Osteoblast (primary cell): ENCODE results near the gene BIK. TPM values are rescaled to one million over a fixed set of nuclear protein-coding genes. Genes with fewer than 3 reads are reported as not detected.

Source experiments
- DNase-seq: peaks from one replicate; pipeline ENCODE4 v3.0.0; 2011; ENCODE audit warnings: low spot score, mixed read lengths; ENCODE audit not compliant: insufficient read length; ENCODE audit errors: missing footprints
- H2AFZ ChIP-seq: 2 replicates; pipeline ENCODE4 v1.6.0; 2011; ENCODE audit warnings: mild to moderate bottlenecking, low read length
- H3K27ac ChIP-seq: 2 replicates; pipeline ENCODE4 v1.5.1; 2011; ENCODE audit warnings: mild to moderate bottlenecking, low read depth, low read length, moderate library complexity
- H3K27me3 ChIP-seq: 2 replicates; pipeline ENCODE4 v1.6.0; 2012; ENCODE audit warnings: mild to moderate bottlenecking, control low read depth, inconsistent platforms, low read length, moderate library complexity; ENCODE audit not compliant: insufficient read depth
- H3K36me3 ChIP-seq: 2 replicates; pipeline ENCODE4 v1.5.1; 2011; ENCODE audit warnings: mild to moderate bottlenecking, low read length, control low read depth, moderate library complexity; ENCODE audit not compliant: insufficient read depth
- H3K4me1 ChIP-seq: 2 replicates; pipeline ENCODE4 v1.5.1; 2011; ENCODE audit warnings: mild to moderate bottlenecking, low read length, control low read depth, moderate library complexity; ENCODE audit not compliant: insufficient read depth
- H3K4me2 ChIP-seq: 2 replicates; pipeline ENCODE4 v1.6.0; 2011; ENCODE audit warnings: mild to moderate bottlenecking, low read length; ENCODE audit not compliant: insufficient read depth
- H3K4me3 ChIP-seq: fragments of 200-600 bp; sonication (generic); 3 replicates; pipeline ENCODE4 v1.5.1; 2012; ENCODE audit warnings: mild to moderate bottlenecking, low read length, inconsistent platforms; ENCODE audit not compliant: insufficient read depth
- H3K79me2 ChIP-seq: 2 replicates; pipeline ENCODE4 v1.6.0; 2012; ENCODE audit warnings: mild to moderate bottlenecking, low read length, control low read depth, inconsistent platforms; ENCODE audit not compliant: insufficient read depth
- H3K9me3 ChIP-seq: 2 replicates; pipeline ENCODE4 v1.5.1; 2011; ENCODE audit warnings: low read depth, low read length, control low read depth
- H4K20me1 ChIP-seq: 2 replicates; pipeline ENCODE4 v1.6.0; 2012; ENCODE audit warnings: mild to moderate bottlenecking, low read length, control low read depth; ENCODE audit not compliant: insufficient read depth
- CTCF ChIP-seq: IDR thresholded peaks from 2 replicates; pipeline ENCODE4 v1.5.1; 2011; ENCODE audit warnings: mild to moderate bottlenecking, low read depth, low read length, moderate library complexity; ENCODE audit errors: extremely low read depth
- total RNA-seq: library from RNA; depleted of rRNA; stranded (reverse); fragments of >200 nt; gene quantifications from 2 replicates; pipeline ENCODE4 v1.2.3, GENCODE V29; 2012

Gene BIK
- total RNA-seq, 1 donor = not detected

GRCh38 chr22:43166132-43166930 is 55.8 kb downstream of the BIK start:
- H4K20me1 ChIP-seq = peaks cover 7% of the 10 kb centered on the region
- DNase-seq = peak; percentile 66
- H3K36me3 ChIP-seq = peaks cover 12% of the 10 kb centered on the region
- no peak overlapping the region for H3K4me2 ChIP-seq
- no peak overlapping the region for H3K27ac ChIP-seq
- TF ChIP-seq CTCF = no peak
- no peaks in the 10 kb centered on the region for H3K79me2 ChIP-seq
- H3K4me3 ChIP-seq = no peak overlapping the region
- H3K27me3 ChIP-seq = no peaks in the 10 kb centered on the region
- no peaks in the 10 kb centered on the region for H3K9me3 ChIP-seq
- no peak overlapping the region for H2AFZ ChIP-seq
- peaks cover 3% of the 10 kb centered on the region for H3K4me1 ChIP-seq

- Histone ChIP-seq H2AFZ (no peak overlapping the region), H4K20me1 (peaks cover 7% of the 10 kb centered on the region), H3K27ac (no peak overlapping the region), H3K36me3 (peaks cover 14% of the 10 kb centered on the region), H3K4me1 (peaks cover 3% of the 10 kb centered on the region), H3K79me2 (no peaks in the 10 kb centered on the region), H3K9me3 (no peaks in the 10 kb centered on the region), H3K27me3 (no peaks in the 10 kb centered on the region), H3K4me3 (no peak overlapping the region), H3K4me2 (no peak overlapping the region)
- DNase-seq = peak; percentile 74
- no peak for TF ChIP-seq CTCF
These were observed 56.5 kb downstream of the BIK start for GRCh38 chr22:43167001-43167589.

DNA sequence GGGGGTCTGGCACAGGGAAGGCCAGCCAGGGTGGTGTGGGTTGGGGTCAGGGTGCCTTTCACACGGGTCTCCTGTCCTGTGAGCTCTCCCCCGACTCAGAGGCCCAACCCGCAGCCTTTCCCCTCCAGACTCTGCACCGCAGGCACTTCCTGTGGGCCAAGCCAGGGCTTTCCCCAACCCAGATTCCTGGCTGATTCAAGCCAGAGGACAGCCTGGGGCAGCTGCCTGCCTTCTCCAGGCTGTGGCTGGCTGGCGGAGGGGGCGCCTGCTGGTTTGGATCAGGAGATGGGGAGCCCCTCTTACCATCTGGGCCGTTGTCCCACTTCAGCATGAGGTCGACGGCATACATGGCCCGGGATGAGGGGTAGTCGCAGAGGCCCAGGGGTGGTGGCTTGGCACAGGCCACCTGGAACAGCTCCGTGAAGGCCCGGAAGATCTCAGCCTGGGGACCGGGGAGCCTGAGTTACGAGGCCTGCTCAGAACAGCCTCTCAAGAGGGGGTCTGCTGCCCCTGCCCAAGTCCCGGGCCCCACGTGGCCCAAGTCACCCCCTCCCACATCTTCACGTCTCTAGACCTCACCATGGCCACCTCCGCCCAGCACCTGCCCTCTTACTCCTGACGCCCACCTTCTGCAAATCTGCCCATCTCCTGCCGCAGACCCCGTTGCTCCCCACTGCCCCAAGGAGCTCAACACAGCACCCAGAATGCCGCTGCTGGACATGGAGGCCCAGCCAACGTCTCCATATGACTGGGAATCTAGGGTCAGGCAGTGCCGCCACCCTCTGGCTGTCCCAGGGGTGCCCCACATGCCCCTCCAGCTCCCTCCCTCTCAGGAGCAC is 58.1 kb downstream of the BIK start:
- peak; percentile 97 for DNase-seq
- Histone ChIP-seq H3K79me2 (no peaks in the 10 kb centered on the region), H3K4me2 (no peak overlapping the region), H3K9me3 (no peaks in the 10 kb centered on the region), H2AFZ (no peak overlapping the region), H3K27me3 (no peaks in the 10 kb centered on the region), H4K20me1 (peaks cover 2% of the 10 kb centered on the region), H3K4me3 (no peak overlapping the region), H3K4me1 (peaks cover 3% of the 10 kb centered on the region), H3K36me3 (peaks cover 14% of the 10 kb centered on the region), H3K27ac (no peak overlapping the region)
- TF ChIP-seq CTCF = no peak
